Myocyte (in vitro differentiated cells): ENCODE data around the gene TMEM237. TPM values are rescaled to one million over a fixed set of nuclear protein-coding genes. Genes with fewer than 3 reads are reported as not detected.

ENCODE experiments used
- total RNA-seq: library from RNA; depleted of rRNA; stranded (reverse); fragments of >200 nt; gene quantifications from 2 replicates; pipeline ENCODE4 v1.2.3, GENCODE V29; 2014

Gene TMEM237
- total RNA-seq, 1 donor from 2014 or later, result 32.6 TPM

Other genes with a start within 250 kb of the TMEM237 start
- gene TRAK2, start 192.0 kb downstream of the TMEM237 start, total RNA-seq, result 34.3 and 47.9 TPM in 2 replicates
- 219 and 254 TPM in 2 replicates for gene STRADB, start 191.8 kb downstream of the TMEM237 start, total RNA-seq
- gene MPP4, start 55.1 kb upstream of the TMEM237 start, total RNA-seq, result 3.9 and 10.8 TPM in 2 replicates
- gene ALS2, start 137.4 kb upstream of the TMEM237 start, total RNA-seq, result 37.1 and 37.3 TPM in 2 replicates
- gene CDK15, start 163.0 kb upstream of the TMEM237 start, total RNA-seq, result 5.9 and 6.7 TPM in 2 replicates